HepG2 (cell line): ENCODE data around the gene LY6G5B. TPM values are rescaled to one million over a fixed set of nuclear protein-coding genes. Genes with fewer than 3 reads are reported as not detected.

Experiments
- AGO2 ChIP-seq: fragments of 200-400 bp; formaldehyde crosslinking; optimal IDR thresholded peaks from 2 replicates; pipeline ENCODE3; 2017; ENCODE audit warnings: mild to moderate bottlenecking, low read depth, low read length, moderate library complexity
- AKAP8 ChIP-seq: sonication (generic); formaldehyde crosslinking; IDR thresholded peaks from 2 replicates; pipeline ENCODE4 v1.5.1; 2020; ENCODE audit warnings: mild to moderate bottlenecking, missing genetic modification reagents
- BRCA1 ChIP-seq: sonication (generic); formaldehyde crosslinking; IDR thresholded peaks from 2 replicates; pipeline ENCODE4 v1.4.0; 2020; ENCODE audit warnings: missing genetic modification reagents
- HNF4G ChIP-seq, 2 experiments: sonication (generic) in 1 of 2; formaldehyde crosslinking in 1 of 2; IDR thresholded peaks; 2 replicates each; pipeline versions ENCODE4 v1.4.0 to v1.6.1; 2011 to 2020; ENCODE audit warnings: borderline replicate concordance in 2 of 2, low read depth in 2 of 2, mild to moderate bottlenecking in 2 of 2, low read length in 1 of 2, missing genetic modification reagents in 1 of 2, moderate library complexity in 1 of 2
- KAT2B ChIP-seq: fragments of 150-350 bp; IDR thresholded peaks from 2 replicates; pipeline ENCODE4 v1.6.1; 2014; ENCODE audit warnings: low read depth, low read length, borderline replicate concordance
- MAX ChIP-seq: IDR thresholded peaks from 2 replicates; pipeline ENCODE4 v1.6.1; 2012; ENCODE audit warnings: inconsistent platforms
- MLLT10 ChIP-seq: sonication (generic); formaldehyde crosslinking; IDR thresholded peaks from 2 replicates; pipeline ENCODE4 v1.4.0; 2020; ENCODE audit warnings: missing genetic modification reagents
- MLX ChIP-seq: IDR thresholded peaks from 2 replicates; pipeline ENCODE4 v1.6.1; 2016
- NFE2 ChIP-seq: sonication (generic); formaldehyde crosslinking; IDR thresholded peaks from 2 replicates; pipeline ENCODE4 v1.4.0; 2020; ENCODE audit warnings: missing genetic modification reagents
- NFKB2 ChIP-seq: sonication (generic); formaldehyde crosslinking; IDR thresholded peaks from 2 replicates; pipeline ENCODE4 v1.4.0; 2020; ENCODE audit warnings: missing genetic modification reagents, borderline replicate concordance
- RBFOX2 ChIP-seq: fragments of 200-400 bp; formaldehyde crosslinking; IDR thresholded peaks from 2 replicates; pipeline ENCODE4 v1.6.1; 2017; ENCODE audit warnings: low read depth, mild to moderate bottlenecking, low read length
- SP1 ChIP-seq, 2 experiments: fragments of 450-650 bp in 1 of 2; sonication (generic) in 1 of 2; formaldehyde crosslinking in 1 of 2; IDR thresholded peaks; 2 replicates each; pipeline versions ENCODE4 v1.4.0 to v1.6.1; 2016 to 2020; ENCODE audit warnings: missing genetic modification reagents in 1 of 2
- STAT5B ChIP-seq: sonication (generic); formaldehyde crosslinking; IDR thresholded peaks from 2 replicates; pipeline ENCODE4 v1.4.0; 2020; ENCODE audit warnings: missing genetic modification reagents
- ZHX2 ChIP-seq, 2 experiments: sonication (generic) in 1 of 2; formaldehyde crosslinking in 1 of 2; IDR thresholded peaks; 2 replicates each; pipeline versions ENCODE4 v1.6.1 to v1.9.0; 2014 to 2022; ENCODE audit warnings: antibody characterized with exemption in 1 of 2, borderline replicate concordance in 1 of 2, inconsistent platforms in 1 of 2, low read depth in 1 of 2, missing genetic modification reagents in 1 of 2
- ZNF160 ChIP-seq: sonication (generic); formaldehyde crosslinking; IDR thresholded peaks from 2 replicates; pipeline ENCODE4 v1.8.0; 2022; ENCODE audit warnings: mild to moderate bottlenecking, inconsistent platforms, missing genetic modification reagents
- ZNF17 ChIP-seq: sonication (generic); formaldehyde crosslinking; IDR thresholded peaks from 2 replicates; pipeline ENCODE4 v1.5.0; 2020; ENCODE audit warnings: mild to moderate bottlenecking, missing genetic modification reagents
- ZNF337 ChIP-seq: sonication (generic); formaldehyde crosslinking; IDR thresholded peaks from 2 replicates; pipeline ENCODE4 v1.5.1; 2020; ENCODE audit warnings: missing genetic modification reagents, low read depth, mild to moderate bottlenecking, borderline replicate concordance
- ZNF7 ChIP-seq: IDR thresholded peaks from 2 replicates; pipeline ENCODE4 v1.6.1; 2016; ENCODE audit warnings: missing biosample characterization, missing genetic modification reagents
- ZNF83 ChIP-seq: sonication (generic); formaldehyde crosslinking; IDR thresholded peaks from 2 replicates; pipeline ENCODE4 v1.4.0; 2020; ENCODE audit warnings: missing genetic modification reagents, mild to moderate bottlenecking, borderline replicate concordance
- polyA plus RNA-seq, 8 experiments: library from polyadenylated mRNA; depleted of rRNA in 3 of 8; stranded (reverse) in 7 of 8; unstranded in 1 of 8; fragments of >200 nt; fragmentation: Illumina TruSeq in 4 of 8; extraction: Trizol in 4 of 8; gene quantifications; 2 replicates each; pipeline versions ENCODE4 v1.2.1 to v1.2.3, GENCODE V29; 2011 to 2016; ENCODE audit warnings: low read depth in 4 of 8, missing spikeins in 1 of 8, mixed read lengths in 1 of 8; ENCODE audit not compliant: insufficient read depth in 1 of 8
- total RNA-seq, 5 experiments: library from RNA; depleted of rRNA; stranded (reverse); fragments of >200 nt; fragmentation: Illumina TruSeq; extraction: Trizol; gene quantifications; 2 replicates each; pipeline ENCODE4 v1.2.3, GENCODE V29; 2016; ENCODE audit warnings: low read depth in 1 of 5
- TF ChIP-seq, protein P1 (sequence below): sonication (generic); formaldehyde crosslinking; IDR thresholded peaks from 2 replicates; pipeline ENCODE4 v1.5.1; 2020; ENCODE audit warnings: mild to moderate bottlenecking, missing genetic modification reagents, moderate library complexity

The LY6G5B gene
- total and polyA plus RNA-seq, 2 of the 13 experiments (the other 11 are each of a cell fraction or from before 2014, with no cell fraction given) = 7.8 to 15.7 TPM

DNA sequence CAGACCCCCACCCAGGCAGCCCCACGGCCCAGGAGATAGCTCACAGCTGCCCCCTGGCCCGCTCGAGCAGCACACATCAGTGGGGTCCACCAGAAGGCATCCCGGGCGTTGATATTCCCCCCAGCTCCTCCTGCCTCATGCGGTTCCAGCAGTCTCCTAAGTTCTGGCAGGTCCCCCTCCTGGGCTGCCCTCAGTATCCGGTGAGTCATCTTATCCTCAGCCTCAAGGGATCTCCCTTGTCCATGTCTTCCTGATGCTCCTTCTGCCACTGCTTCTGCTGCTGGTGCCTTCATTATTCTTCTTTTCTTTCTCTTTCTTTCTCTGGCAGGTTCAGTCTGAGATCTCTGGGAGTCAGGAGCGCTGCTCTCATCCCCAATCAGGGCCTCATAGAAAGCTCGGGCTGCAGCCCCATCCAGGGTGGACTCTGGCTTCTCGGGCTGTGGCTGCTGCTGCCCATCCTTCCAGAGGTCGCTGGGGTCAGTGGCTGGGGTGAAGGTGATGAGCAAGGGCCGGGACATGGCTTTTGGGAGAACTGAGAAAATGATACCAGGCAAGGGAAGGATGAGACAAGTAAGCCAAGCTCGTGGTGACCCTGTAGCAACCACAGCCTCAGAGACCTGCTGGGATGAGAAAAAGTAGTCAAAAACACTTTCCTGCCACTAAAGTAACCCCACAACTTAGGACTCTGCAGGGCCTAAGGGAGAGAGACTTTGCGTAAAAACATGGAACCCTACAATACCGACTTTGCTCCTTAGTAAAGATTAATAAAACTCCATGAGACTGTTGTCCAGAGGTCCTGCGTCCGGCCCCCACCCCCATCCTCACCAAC, 5.6 kb upstream of the LY6G5B start (continued):
- TF ChIP-seq ZHX2 (IDR thresholded peaks at IDR 0.05; ENCODE audit: low read depth) (no peak), ZHX2 (CRISPR knock-in tag; IDR thresholded peaks at IDR 0.05; ENCODE audit: borderline replicate concordance) (peak; percentile 56; the same call in 1 of the 2 replicates), MLX (CRISPR knock-in tag) (0 out of 2 replicates have a peak, but pooled peaks have one; percentile 0), ZNF17 (CRISPR knock-in tag) (no peak), ZNF337 (CRISPR knock-in tag) (0 out of 2 replicates have a peak, but pooled peaks have one; percentile 47), MLLT10 (CRISPR knock-in tag) (no peak), ZNF7 (CRISPR knock-in tag) (no peak), MAX (0 out of 2 replicates have a peak, but pooled peaks have one; percentile 12), BRCA1 (CRISPR knock-in tag) (no peak), STAT5B (CRISPR knock-in tag) (no peak), HNF4G (IDR thresholded peaks at IDR 0.05; ENCODE audit: borderline replicate concordance, low read depth, low read length) (0 out of 2 replicates have a peak, but pooled peaks have one; percentile 34), HNF4G (CRISPR knock-in tag; IDR thresholded peaks at IDR 0.05; ENCODE audit: borderline replicate concordance, low read depth) (no peak), NFE2 (CRISPR knock-in tag) (no peak), ZNF160 (0 out of 2 replicates have a peak, but pooled peaks have one; percentile 32), AGO2 (peak; percentile 81), KAT2B (no peak), SP1 (IDR thresholded peaks at IDR 0.05) (no peak), SP1 (CRISPR knock-in tag; IDR thresholded peaks at IDR 0.05) (no peak), AKAP8 (CRISPR knock-in tag) (no peak), RBFOX2 (peak; percentile 71), ZNF83 (CRISPR knock-in tag) (peak; percentile 39; the same call in 1 of the 2 replicates), NFKB2 (CRISPR knock-in tag) (peak; percentile 78; the same call in 1 of the 2 replicates)
- TF ChIP-seq, protein P1, sequence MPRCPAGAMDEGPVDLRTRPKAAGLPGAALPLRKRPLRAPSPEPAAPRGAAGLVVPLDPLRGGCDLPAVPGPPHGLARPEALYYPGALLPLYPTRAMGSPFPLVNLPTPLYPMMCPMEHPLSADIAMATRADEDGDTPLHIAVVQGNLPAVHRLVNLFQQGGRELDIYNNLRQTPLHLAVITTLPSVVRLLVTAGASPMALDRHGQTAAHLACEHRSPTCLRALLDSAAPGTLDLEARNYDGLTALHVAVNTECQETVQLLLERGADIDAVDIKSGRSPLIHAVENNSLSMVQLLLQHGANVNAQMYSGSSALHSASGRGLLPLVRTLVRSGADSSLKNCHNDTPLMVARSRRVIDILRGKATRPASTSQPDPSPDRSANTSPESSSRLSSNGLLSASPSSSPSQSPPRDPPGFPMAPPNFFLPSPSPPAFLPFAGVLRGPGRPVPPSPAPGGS (CRISPR knock-in tag) = peak; percentile 72; the same call in 1 of the 2 replicates
